Measurements from ENCODE around the gene PNPLA2.

Gene PNPLA2

DNA sequence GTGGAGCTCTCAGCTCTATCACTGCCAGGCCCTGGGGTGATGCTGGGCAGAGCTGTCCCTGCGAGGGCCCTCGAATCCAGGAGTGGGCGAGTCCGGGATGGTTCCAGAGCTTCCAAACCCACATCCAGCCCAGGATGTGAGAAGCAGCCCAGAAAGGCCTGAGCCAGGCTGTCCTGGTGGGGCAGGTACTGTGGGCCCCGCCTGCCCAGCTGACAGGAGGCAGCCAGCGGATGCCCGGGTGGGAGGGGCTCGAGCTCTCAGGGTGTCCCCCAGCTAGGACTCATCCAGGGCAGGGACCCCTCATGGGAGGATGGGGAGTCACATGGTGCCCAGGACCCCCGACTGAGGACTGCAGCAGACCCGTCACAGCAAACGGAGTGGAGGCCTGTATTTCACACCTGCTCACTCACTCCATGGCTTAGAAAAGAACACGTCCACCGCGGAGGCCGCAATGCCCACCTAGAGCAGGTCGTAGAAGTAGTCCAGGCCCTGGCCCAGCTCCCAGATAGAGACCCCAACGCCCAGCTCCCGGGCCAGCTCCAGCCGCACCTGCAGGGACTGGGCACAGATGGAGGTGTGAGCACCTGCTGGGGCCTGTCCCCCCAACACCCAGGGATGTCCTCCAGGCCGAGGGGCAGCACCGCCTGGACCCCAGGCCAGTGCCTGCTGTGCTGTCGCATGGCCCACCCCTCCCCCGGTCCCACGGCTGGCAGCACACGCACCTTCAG is 50.8 kb downstream of the PNPLA2 start:
- no peak for DNase-seq (ENCODE audit: low read depth in 1 of 2, low spot score in 1 of 2)

DNA sequence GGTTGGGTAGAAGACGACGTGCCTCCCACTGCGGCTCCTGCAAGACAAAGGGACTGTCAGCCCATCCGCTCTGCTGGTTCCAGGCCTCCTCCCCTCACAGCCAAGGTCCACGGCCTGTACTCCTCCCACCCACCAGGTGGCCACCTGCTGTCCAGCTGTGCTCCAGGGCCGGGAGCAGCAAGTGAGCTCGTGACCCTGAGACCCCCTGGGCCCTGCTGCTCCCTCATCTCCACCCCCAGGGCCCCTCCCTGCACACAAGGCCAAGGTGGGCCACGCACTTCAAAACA is 51.4 kb downstream of the PNPLA2 start:
- DNase-seq (ENCODE audit: low read depth in 1 of 2, low spot score in 1 of 2): no peak

DNA sequence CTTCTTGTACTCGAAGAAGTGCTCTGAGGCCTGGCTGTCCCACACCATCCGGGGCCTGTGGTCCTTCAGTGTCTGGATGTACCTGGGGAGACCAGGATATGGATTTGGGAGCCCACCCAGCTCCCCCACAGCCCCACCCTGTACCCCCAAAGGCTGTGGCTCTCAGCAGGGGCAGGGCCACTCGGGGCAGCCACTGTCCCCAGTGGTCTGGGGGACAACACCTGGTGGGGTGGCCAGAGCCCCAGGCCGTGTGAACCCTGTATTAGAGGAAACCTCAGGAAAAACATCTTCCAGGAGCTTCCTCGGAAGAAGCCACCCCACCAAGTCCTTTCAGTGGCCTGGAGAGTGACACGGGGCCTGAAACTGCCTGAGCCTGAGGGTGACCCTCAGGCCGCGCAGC is 51.7 kb downstream of the PNPLA2 start:
- DNase-seq (ENCODE audit: low read depth in 1 of 2, low spot score in 1 of 2): no peak

DNA sequence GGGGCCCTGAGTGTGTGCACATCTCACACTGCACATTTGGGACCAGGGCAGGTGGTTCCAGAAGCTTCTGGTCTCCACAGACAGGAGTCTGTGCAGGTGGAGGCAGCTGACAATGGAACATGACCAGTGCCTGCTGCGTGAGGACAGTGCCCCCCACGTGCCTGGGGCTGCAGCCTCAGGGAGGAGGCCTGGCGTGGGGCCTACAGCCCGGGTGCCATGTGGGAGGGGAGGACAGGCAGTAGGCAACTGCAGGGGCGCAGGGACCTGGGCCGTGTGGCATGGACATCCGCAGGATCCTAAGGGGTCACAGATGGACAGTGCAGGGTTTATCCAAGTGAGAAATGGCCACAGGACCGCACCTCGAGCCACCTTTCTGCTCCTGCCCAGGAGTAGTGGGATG is 52.8 kb downstream of the PNPLA2 start:
- DNase-seq (ENCODE audit: low read depth in 1 of 2, low spot score in 1 of 2): no peak

DNA sequence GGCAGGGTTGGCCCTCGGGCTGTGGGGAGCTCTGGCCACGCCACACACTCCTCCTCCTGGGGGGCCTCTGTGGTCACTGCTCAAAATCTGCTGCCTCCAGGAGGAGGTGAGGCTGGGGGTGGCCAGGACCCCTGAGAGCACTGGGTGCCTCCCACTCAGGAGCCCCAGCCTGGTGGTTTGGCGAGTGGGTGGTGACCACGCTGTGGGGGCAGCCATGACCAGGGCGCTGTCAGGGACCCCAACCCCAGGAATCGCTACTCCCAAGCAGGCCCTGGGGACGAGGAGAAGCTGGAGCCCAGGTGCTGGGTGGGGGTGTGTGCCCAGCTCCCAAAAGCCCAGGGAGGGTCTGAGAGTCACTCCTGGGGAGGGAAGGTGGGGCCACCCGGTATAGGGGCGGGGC is 54.1 kb downstream of the PNPLA2 start:
- no peak for DNase-seq (ENCODE audit: low read depth in 1 of 2, low spot score in 1 of 2)

DNA sequence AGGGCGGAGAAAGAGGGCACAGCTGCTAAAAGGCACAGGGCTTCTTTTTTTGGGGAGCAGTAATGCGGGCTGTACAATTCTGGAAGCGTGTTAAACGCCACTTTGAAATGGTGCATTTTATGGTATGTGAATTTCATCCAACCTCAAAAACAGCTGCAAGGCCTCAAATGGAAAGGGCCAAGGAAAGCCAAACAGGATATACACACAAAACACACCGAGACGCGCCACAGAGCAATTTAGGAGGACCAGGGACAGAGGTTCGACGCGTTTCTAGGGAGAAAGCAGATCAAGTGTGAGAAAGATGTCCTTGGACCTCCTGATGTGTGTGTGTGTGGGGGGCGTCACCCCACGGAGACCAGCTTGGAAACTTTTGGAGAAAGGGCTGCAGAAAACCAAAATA is 55.0 kb downstream of the PNPLA2 start:
- DNase-seq (ENCODE audit: low read depth in 1 of 2, low spot score in 1 of 2): no peak

Data from stimulated activated CD4-positive, alpha-beta T cell treated with anti-CD3 and anti-CD28 coated beads, Interleukin-15, amount 100 ng/mL, for 1 hour (primary cell).